Neural cell (in vitro differentiated cells): ENCODE data around the gene ANKS1B. TPM values are rescaled to one million over a fixed set of nuclear protein-coding genes. Genes with fewer than 3 reads are reported as not detected.

Experiments used
- H2AFZ ChIP-seq: fragments of 200-600, 300-800 bp; sonication (generic), shearing (Covaris generic); 2 replicates; pipeline ENCODE4 v1.6.0; 2014; ENCODE audit warnings: low read depth, mild to moderate bottlenecking, antibody characterized with exemption, low read length, moderate library complexity
- H3F3A ChIP-seq: fragments of 200-600 bp; shearing (Covaris generic); 2 replicates; pipeline ENCODE4 v1.6.1; 2016; ENCODE audit warnings: mild to moderate bottlenecking, moderate library complexity, mixed read lengths, antibody characterized with exemption, low read length; ENCODE audit not compliant: insufficient read depth, poor library complexity, severe bottlenecking
- H3K27ac ChIP-seq: fragments of 200-600, 300-800 bp; sonication (generic), shearing (Covaris generic); 2 replicates; pipeline ENCODE4 v1.5.1; 2014; ENCODE audit warnings: mild to moderate bottlenecking, low read length, moderate library complexity
- H3K27me3 ChIP-seq: fragments of 300-800, 200-600 bp; sonication (generic), shearing (Covaris generic); 2 replicates; pipeline ENCODE4 v1.6.0; 2014; ENCODE audit warnings: mild to moderate bottlenecking, low read depth, low read length, moderate library complexity; ENCODE audit not compliant: insufficient read depth
- H3K36me3 ChIP-seq: fragments of 300-800, 200-600 bp; sonication (generic), shearing (Covaris generic); 2 replicates; pipeline ENCODE4 v1.5.1; 2014; ENCODE audit warnings: mild to moderate bottlenecking, antibody characterized with exemption, low read length, moderate library complexity; ENCODE audit not compliant: insufficient read depth
- H3K4me2 ChIP-seq: fragments of 300-800, 200-600 bp; sonication (generic), shearing (Covaris generic); 2 replicates; pipeline ENCODE4 v1.6.0; 2014; ENCODE audit warnings: mild to moderate bottlenecking, low read length
- H3K4me3 ChIP-seq: fragments of 300-800, 200-600 bp; sonication (generic), shearing (Covaris generic); 2 replicates; pipeline ENCODE4 v1.5.1; 2014; ENCODE audit warnings: mild to moderate bottlenecking, low read length, moderate library complexity
- H3K79me2 ChIP-seq: fragments of 200-600 bp; shearing (Covaris generic); replicated peaks from 2 replicates; pipeline ENCODE4 v1.6.0; 2014; ENCODE audit warnings: mild to moderate bottlenecking, low read length, moderate library complexity; ENCODE audit not compliant: insufficient read depth
- H3K9ac ChIP-seq: fragments of 300-800, 200-600 bp; sonication (generic), shearing (Covaris generic); 2 replicates; pipeline ENCODE4 v1.6.1; 2016; ENCODE audit warnings: mild to moderate bottlenecking, low read length, mixed read lengths
- H3K9me2 ChIP-seq: fragments of 200-600 bp; shearing (Covaris generic); 2 replicates; pipeline ENCODE4 v1.6.1; 2016; ENCODE audit warnings: mild to moderate bottlenecking, low read length, mixed read lengths; ENCODE audit not compliant: insufficient read depth
- H3K9me3 ChIP-seq: fragments of 200-600, 300-800 bp; sonication (generic), shearing (Covaris generic); 2 replicates; pipeline ENCODE4 v1.6.1; 2016; ENCODE audit warnings: mild to moderate bottlenecking, mixed run types, low read length, moderate library complexity, mixed read lengths
- H4K20me1 ChIP-seq: fragments of 200-600 bp; shearing (Covaris generic); 2 replicates; pipeline ENCODE4 v1.6.1; 2016; ENCODE audit warnings: mild to moderate bottlenecking, mixed run types; ENCODE audit not compliant: insufficient read depth
- EP300 ChIP-seq: fragments of 450-650 bp; conservative IDR thresholded peaks from 2 replicates; pipeline ENCODE4 v1.6.1; 2014; ENCODE audit warnings: antibody characterized with exemption, mild to moderate bottlenecking, moderate library complexity; ENCODE audit not compliant: poor library complexity, severe bottlenecking
- EZH2 ChIP-seq: fragments of 200-600, 300-800 bp; shearing (Covaris generic), sonication (generic); IDR thresholded peaks from 2 replicates; pipeline ENCODE4 v1.6.1; 2014; ENCODE audit warnings: antibody characterized with exemption, low read length, borderline replicate concordance, mild to moderate bottlenecking; ENCODE audit not compliant: insufficient read depth, poor library complexity, severe bottlenecking
- MXI1 ChIP-seq: fragments of 450-650 bp; conservative IDR thresholded peaks from 2 replicates; pipeline ENCODE4 v1.6.1; 2014; ENCODE audit warnings: antibody characterized with exemption, mild to moderate bottlenecking; ENCODE audit not compliant: poor library complexity, severe bottlenecking
- POLR2AphosphoS5 ChIP-seq: IDR thresholded peaks from 2 replicates; pipeline ENCODE4 v1.6.1; 2012
- RAD21 ChIP-seq: fragments of 450-650 bp; conservative IDR thresholded peaks from 2 replicates; pipeline ENCODE4 v1.6.1; 2014; ENCODE audit warnings: antibody characterized with exemption, mild to moderate bottlenecking, moderate library complexity
- SMC3 ChIP-seq: fragments of 450-650 bp; conservative IDR thresholded peaks from 2 replicates; pipeline ENCODE4 v1.6.1; 2014; ENCODE audit warnings: antibody characterized with exemption, mild to moderate bottlenecking, moderate library complexity; ENCODE audit not compliant: poor library complexity
- TAF1 ChIP-seq: IDR thresholded peaks from 2 replicates; pipeline ENCODE4 v1.6.1; 2012; ENCODE audit warnings: low read depth
- polyA plus RNA-seq: library from polyadenylated mRNA; depleted of rRNA; stranded (reverse); fragments of >200 nt; gene quantifications from 2 replicates; pipeline ENCODE4 v1.2.3, GENCODE V29; 2014
- TF ChIP-seq, protein P1 (sequence below): fragments of 450-650 bp; IDR thresholded peaks from 2 replicates; pipeline ENCODE4 v1.5.1; 2014; ENCODE audit warnings: antibody characterized with exemption, mild to moderate bottlenecking, moderate library complexity; ENCODE audit not compliant: poor library complexity, severe bottlenecking
- TF ChIP-seq, protein P2 (sequence below): IDR thresholded peaks from 2 replicates; pipeline ENCODE4 v1.6.1; 2012; ENCODE audit warnings: borderline replicate concordance

Gene ANKS1B
- polyA plus RNA-seq, 1 donor from 2014 or later = 65.6 TPM

DNA sequence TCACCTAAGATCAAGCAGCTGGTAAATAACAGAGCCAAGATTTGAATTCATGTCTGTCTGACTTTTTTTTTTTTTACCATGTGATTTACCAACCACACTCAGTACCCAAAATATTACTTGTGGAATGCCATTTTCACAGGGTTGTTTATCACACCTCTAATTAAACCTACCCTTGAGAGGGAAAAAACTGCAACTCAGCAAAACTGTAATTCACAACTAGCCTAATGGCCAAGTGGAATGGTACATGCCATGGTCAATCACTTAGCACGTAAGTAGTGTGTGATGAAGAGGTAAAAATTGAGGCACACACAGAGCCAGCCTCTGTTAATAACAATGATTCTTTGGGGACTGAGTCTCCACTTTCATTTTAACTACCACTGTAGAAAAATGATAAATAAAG is 750.0 kb downstream of the ANKS1B start:
- Histone ChIP-seq H3K9me3 (no peaks in the 10 kb centered on the region), H2AFZ (no peak overlapping the region), H3K36me3 (no peaks in the 10 kb centered on the region), H3K9ac (no peak overlapping the region), H4K20me1 (no peaks in the 10 kb centered on the region), H3K9me2 (no peaks in the 10 kb centered on the region), H3K27ac (no peak overlapping the region), H3F3A (no peaks in the 10 kb centered on the region), H3K79me2 (no peaks in the 10 kb centered on the region), H3K4me2 (no peak overlapping the region), H3K4me3 (no peak overlapping the region), H3K27me3 (no peaks in the 10 kb centered on the region)
- TF ChIP-seq EZH2 (no peak), SMC3 (no peak), POLR2AphosphoS5 (no peak), TAF1 (no peak), MXI1 (no peak), EP300 (no peak), RAD21 (no peak)
- TF ChIP-seq, protein P1, sequence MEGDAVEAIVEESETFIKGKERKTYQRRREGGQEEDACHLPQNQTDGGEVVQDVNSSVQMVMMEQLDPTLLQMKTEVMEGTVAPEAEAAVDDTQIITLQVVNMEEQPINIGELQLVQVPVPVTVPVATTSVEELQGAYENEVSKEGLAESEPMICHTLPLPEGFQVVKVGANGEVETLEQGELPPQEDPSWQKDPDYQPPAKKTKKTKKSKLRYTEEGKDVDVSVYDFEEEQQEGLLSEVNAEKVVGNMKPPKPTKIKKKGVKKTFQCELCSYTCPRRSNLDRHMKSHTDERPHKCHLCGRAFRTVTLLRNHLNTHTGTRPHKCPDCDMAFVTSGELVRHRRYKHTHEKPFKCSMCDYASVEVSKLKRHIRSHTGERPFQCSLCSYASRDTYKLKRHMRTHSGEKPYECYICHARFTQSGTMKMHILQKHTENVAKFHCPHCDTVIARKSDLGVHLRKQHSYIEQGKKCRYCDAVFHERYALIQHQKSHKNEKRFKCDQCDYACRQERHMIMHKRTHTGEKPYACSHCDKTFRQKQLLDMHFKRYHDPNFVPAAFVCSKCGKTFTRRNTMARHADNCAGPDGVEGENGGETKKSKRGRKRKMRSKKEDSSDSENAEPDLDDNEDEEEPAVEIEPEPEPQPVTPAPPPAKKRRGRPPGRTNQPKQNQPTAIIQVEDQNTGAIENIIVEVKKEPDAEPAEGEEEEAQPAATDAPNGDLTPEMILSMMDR = no peak
- TF ChIP-seq, protein P2, sequence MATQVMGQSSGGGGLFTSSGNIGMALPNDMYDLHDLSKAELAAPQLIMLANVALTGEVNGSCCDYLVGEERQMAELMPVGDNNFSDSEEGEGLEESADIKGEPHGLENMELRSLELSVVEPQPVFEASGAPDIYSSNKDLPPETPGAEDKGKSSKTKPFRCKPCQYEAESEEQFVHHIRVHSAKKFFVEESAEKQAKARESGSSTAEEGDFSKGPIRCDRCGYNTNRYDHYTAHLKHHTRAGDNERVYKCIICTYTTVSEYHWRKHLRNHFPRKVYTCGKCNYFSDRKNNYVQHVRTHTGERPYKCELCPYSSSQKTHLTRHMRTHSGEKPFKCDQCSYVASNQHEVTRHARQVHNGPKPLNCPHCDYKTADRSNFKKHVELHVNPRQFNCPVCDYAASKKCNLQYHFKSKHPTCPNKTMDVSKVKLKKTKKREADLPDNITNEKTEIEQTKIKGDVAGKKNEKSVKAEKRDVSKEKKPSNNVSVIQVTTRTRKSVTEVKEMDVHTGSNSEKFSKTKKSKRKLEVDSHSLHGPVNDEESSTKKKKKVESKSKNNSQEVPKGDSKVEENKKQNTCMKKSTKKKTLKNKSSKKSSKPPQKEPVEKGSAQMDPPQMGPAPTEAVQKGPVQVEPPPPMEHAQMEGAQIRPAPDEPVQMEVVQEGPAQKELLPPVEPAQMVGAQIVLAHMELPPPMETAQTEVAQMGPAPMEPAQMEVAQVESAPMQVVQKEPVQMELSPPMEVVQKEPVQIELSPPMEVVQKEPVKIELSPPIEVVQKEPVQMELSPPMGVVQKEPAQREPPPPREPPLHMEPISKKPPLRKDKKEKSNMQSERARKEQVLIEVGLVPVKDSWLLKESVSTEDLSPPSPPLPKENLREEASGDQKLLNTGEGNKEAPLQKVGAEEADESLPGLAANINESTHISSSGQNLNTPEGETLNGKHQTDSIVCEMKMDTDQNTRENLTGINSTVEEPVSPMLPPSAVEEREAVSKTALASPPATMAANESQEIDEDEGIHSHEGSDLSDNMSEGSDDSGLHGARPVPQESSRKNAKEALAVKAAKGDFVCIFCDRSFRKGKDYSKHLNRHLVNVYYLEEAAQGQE = no peak

DNA sequence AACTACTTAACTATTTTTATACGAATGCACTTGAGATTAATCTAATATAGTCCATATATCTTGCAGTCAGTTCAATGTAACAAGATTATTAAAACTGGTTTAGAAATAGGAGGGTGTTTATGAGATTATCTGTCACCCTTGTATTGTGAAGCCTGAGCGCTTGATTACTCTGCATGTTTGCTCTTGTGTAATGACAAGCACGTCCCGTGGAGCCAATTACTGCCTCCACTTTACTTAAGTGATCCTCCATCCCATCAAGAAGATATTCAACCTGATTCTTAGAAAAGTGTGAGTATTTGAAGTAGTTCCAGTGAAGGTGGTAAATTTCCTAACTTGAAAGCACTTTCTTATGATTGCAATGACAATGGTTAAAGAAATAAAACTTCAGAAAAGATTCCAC is 752.4 kb downstream of the ANKS1B start:
- H3K36me3 ChIP-seq = no peaks in the 10 kb centered on the region
- H2AFZ ChIP-seq = no peak overlapping the region
- TF ChIP-seq POLR2AphosphoS5 (peak; percentile 86), RAD21 (no peak), EP300 (peak; percentile 70)
- TF ChIP-seq, protein P1 = no peak
- H3F3A ChIP-seq = no peaks in the 10 kb centered on the region
- H3K9ac ChIP-seq = no peak overlapping the region
- H4K20me1 ChIP-seq = no peaks in the 10 kb centered on the region
- H3K27ac ChIP-seq = no peak overlapping the region
- no peaks in the 10 kb centered on the region for H3K27me3 ChIP-seq
- peak overlapping the region; percentile 6 for H3K4me3 ChIP-seq
- no peaks in the 10 kb centered on the region for H3K79me2 ChIP-seq
- H3K9me3 ChIP-seq = no peaks in the 10 kb centered on the region
- H3K9me2 ChIP-seq = no peaks in the 10 kb centered on the region
- peak overlapping the region; percentile 23 for H3K4me2 ChIP-seq
